Measurements from ENCODE around the gene SLC28A1. TPM values are rescaled to one million over a fixed set of nuclear protein-coding genes. Genes with fewer than 3 reads are reported as not detected.

Gene SLC28A1
- polyA plus RNA-seq, 1 of the 3 experiments (the other 2 are of a cell fraction): not detected

DNA sequence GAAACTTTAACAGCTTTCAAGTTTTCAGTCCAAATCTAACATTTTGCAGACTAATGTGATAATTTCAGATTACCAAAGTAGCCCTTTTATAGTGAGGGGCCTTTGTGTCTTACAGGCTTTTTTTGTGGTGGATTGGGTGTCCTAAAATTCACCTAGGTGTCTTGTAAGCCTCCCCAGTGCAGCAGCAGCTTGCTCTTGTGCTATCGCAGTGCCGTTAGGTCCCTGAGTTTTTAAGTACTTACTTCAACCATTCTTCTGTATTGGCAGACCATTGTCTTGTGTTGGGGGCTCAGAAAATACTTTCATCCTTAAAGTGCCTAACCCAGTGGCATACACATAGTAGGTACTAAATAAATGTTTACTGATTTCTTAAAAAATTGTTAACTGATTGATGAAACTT lies 99.2 kb downstream of the SLC28A1 start:
- 93% methylated on average over 2 of the region's 2 CpGs for WGBS (ENCODE audit: low lambda C conversion rate)
- H3K79me2 ChIP-seq (ENCODE audit: insufficient read depth): peaks cover 66% of the 10 kb centered on the region
- ChIA-PET POLR2A (no interaction called here), CTCF (interaction anchor here (1.4 to 1.9 kb wide), 2 partner anchors 19 to 31 kb away, joined by 3 to 4 read pairs; no protein-coding TSS in a partner anchor)
- no peaks in the 10 kb centered on the region for H3F3A ChIP-seq (replicated peaks; ENCODE audit: insufficient read depth)
- DNase-seq: no peak
- no peaks in the 10 kb centered on the region for H3K9me2 ChIP-seq
- H3K27ac ChIP-seq (ENCODE audit: low read depth in 2 of 2, low read length in 1 of 2): no peak overlapping the region
- H3K4me2 ChIP-seq: peak overlapping the region; percentile 82
- no peak overlapping the region for H2AFZ ChIP-seq (ENCODE audit: low read depth)
- H3K4me3 ChIP-seq (ENCODE audit: low read depth in 2 of 2, low read length in 1 of 2): peak overlapping the region in 1 of 2 experiments; percentile 87; a peak in 1 of 4 replicates
- H4K20me1 ChIP-seq (ENCODE audit: insufficient read depth): peaks cover 26% of the 10 kb centered on the region; the same call in 1 of the 2 replicates
- no peaks in the 10 kb centered on the region for H3K9me3 ChIP-seq
- H3K9ac ChIP-seq: 0 out of 2 replicates have a peak overlapping the region, but pooled peaks have one; percentile 80
- peaks cover 0 to 9% of the 10 kb centered on the region in 2 experiments; a peak in 3 of 4 replicates for H3K4me1 ChIP-seq (ENCODE audit: control insufficient read depth in 1 of 2, insufficient read depth in 2 of 2, low read depth in 1 of 2, low read length in 1 of 2)
- H3K36me3 ChIP-seq (replicated peaks in 1 of 2; ENCODE audit: control insufficient read depth in 1 of 2, insufficient read depth in 2 of 2, low read length in 1 of 2): no peaks in the 10 kb centered on the region
- TF ChIP-seq JUND (IDR thresholded peaks at IDR 0.05) (no peak), GABPA (IDR thresholded peaks at IDR 0.05; ENCODE audit: low read depth) (no peak), NFIC (IDR thresholded peaks at IDR 0.05; ENCODE audit: borderline replicate concordance) (no peak), YY1 (IDR thresholded peaks at IDR 0.05; ENCODE audit: low read depth) (no peak), NRF1 (IDR thresholded peaks at IDR 0.05; ENCODE audit: low read depth, low read length) (no peak)
- TF ChIP-seq, protein P1, sequence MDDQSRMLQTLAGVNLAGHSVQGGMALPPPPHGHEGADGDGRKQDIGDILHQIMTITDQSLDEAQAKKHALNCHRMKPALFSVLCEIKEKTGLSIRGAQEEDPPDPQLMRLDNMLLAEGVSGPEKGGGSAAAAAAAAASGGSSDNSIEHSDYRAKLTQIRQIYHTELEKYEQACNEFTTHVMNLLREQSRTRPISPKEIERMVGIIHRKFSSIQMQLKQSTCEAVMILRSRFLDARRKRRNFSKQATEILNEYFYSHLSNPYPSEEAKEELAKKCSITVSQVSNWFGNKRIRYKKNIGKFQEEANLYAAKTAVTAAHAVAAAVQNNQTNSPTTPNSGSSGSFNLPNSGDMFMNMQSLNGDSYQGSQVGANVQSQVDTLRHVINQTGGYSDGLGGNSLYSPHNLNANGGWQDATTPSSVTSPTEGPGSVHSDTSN (IDR thresholded peaks at IDR 0.05): no peak
- TF ChIP-seq, protein P2, sequence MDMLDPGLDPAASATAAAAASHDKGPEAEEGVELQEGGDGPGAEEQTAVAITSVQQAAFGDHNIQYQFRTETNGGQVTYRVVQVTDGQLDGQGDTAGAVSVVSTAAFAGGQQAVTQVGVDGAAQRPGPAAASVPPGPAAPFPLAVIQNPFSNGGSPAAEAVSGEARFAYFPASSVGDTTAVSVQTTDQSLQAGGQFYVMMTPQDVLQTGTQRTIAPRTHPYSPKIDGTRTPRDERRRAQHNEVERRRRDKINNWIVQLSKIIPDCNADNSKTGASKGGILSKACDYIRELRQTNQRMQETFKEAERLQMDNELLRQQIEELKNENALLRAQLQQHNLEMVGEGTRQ (IDR thresholded peaks at IDR 0.05; ENCODE audit: borderline replicate concordance, low read depth, low read length): no peak
- TF ChIP-seq, protein P3, sequence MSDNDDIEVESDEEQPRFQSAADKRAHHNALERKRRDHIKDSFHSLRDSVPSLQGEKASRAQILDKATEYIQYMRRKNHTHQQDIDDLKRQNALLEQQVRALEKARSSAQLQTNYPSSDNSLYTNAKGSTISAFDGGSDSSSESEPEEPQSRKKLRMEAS (IDR thresholded peaks at IDR 0.05; ENCODE audit: low read depth): no peak
- H3K27me3 ChIP-seq (ENCODE audit: insufficient read depth): no peaks in the 10 kb centered on the region

DNA sequence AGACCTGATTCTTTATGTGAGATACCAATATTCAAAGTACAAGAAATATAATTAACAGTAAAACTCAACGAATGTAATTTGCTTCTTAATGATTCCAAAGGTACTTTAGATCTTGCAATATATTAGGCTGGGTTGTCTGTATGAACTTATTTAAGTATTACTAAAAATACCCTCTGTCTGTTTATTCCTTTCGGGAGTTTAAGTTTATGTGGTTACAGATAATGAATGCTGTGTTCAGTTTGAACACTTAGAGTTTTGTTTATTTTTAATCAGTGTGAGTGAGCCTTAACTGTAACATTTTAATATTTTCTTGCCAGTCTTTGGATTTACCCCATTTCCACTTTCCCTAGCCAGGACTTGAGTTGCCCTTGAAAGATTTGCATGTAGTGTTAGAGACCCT lies 100.7 kb downstream of the SLC28A1 start:
- Histone ChIP-seq H2AFZ (ENCODE audit: low read depth) (no peak overlapping the region), H4K20me1 (ENCODE audit: insufficient read depth) (peaks cover 27% of the 10 kb centered on the region; the same call in 1 of the 2 replicates), H3K9ac (no peak overlapping the region), H3K27ac (ENCODE audit: low read depth in 2 of 2, low read length in 1 of 2) (no peak overlapping the region), H3K79me2 (ENCODE audit: insufficient read depth) (peaks cover 78% of the 10 kb centered on the region), H3K4me3 (ENCODE audit: low read depth in 2 of 2, low read length in 1 of 2) (no peak overlapping the region), H3K9me2 (no peaks in the 10 kb centered on the region), H3K4me1 (ENCODE audit: control insufficient read depth in 1 of 2, insufficient read depth in 2 of 2, low read depth in 1 of 2, low read length in 1 of 2) (peaks cover 0 to 9% of the 10 kb centered on the region in 2 experiments; a peak in 3 of 4 replicates), H3K9me3 (no peaks in the 10 kb centered on the region), H3K27me3 (ENCODE audit: insufficient read depth) (no peaks in the 10 kb centered on the region), H3F3A (replicated peaks; ENCODE audit: insufficient read depth) (no peaks in the 10 kb centered on the region), H3K36me3 (replicated peaks in 1 of 2; ENCODE audit: control insufficient read depth in 1 of 2, insufficient read depth in 2 of 2, low read length in 1 of 2) (no peaks in the 10 kb centered on the region), H3K4me2 (no peak overlapping the region)
- POLR2A ChIA-PET: no interaction called here
- no peak for DNase-seq
- WGBS (ENCODE audit: low lambda C conversion rate): 82% methylated on average over 2 of the region's 2 CpGs
- CTCF ChIA-PET: no interaction called here
- TF ChIP-seq ELF1 (IDR thresholded peaks at IDR 0.05): no peak
- no peak for TF ChIP-seq TAF1 (IDR thresholded peaks at IDR 0.05; ENCODE audit: borderline replicate concordance, low read depth, low read length)
- no peak for TF ChIP-seq FOXJ3 (CRISPR knock-in tag; IDR thresholded peaks at IDR 0.05)
- TF ChIP-seq RAD21 (IDR thresholded peaks at IDR 0.05; ENCODE audit: low read length): no peak
- TF ChIP-seq YY1 (IDR thresholded peaks at IDR 0.05; ENCODE audit: low read depth): no peak
- TF ChIP-seq, protein P4, sequence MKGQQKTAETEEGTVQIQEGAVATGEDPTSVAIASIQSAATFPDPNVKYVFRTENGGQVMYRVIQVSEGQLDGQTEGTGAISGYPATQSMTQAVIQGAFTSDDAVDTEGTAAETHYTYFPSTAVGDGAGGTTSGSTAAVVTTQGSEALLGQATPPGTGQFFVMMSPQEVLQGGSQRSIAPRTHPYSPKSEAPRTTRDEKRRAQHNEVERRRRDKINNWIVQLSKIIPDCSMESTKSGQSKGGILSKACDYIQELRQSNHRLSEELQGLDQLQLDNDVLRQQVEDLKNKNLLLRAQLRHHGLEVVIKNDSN (IDR thresholded peaks at IDR 0.05; ENCODE audit: borderline replicate concordance, low read depth): no peak
- TF ChIP-seq, protein P5, sequence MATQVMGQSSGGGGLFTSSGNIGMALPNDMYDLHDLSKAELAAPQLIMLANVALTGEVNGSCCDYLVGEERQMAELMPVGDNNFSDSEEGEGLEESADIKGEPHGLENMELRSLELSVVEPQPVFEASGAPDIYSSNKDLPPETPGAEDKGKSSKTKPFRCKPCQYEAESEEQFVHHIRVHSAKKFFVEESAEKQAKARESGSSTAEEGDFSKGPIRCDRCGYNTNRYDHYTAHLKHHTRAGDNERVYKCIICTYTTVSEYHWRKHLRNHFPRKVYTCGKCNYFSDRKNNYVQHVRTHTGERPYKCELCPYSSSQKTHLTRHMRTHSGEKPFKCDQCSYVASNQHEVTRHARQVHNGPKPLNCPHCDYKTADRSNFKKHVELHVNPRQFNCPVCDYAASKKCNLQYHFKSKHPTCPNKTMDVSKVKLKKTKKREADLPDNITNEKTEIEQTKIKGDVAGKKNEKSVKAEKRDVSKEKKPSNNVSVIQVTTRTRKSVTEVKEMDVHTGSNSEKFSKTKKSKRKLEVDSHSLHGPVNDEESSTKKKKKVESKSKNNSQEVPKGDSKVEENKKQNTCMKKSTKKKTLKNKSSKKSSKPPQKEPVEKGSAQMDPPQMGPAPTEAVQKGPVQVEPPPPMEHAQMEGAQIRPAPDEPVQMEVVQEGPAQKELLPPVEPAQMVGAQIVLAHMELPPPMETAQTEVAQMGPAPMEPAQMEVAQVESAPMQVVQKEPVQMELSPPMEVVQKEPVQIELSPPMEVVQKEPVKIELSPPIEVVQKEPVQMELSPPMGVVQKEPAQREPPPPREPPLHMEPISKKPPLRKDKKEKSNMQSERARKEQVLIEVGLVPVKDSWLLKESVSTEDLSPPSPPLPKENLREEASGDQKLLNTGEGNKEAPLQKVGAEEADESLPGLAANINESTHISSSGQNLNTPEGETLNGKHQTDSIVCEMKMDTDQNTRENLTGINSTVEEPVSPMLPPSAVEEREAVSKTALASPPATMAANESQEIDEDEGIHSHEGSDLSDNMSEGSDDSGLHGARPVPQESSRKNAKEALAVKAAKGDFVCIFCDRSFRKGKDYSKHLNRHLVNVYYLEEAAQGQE (IDR thresholded peaks at IDR 0.05; ENCODE audit: low read depth, low read length): no peak
- no peak for TF ChIP-seq FOSL2 (IDR thresholded peaks at IDR 0.05; ENCODE audit: borderline replicate concordance, low read depth)
- TF ChIP-seq SMC3 (IDR thresholded peaks at IDR 0.05; ENCODE audit: low read depth, low read length): no peak
- no peak for TF ChIP-seq NFIC (IDR thresholded peaks at IDR 0.05; ENCODE audit: borderline replicate concordance)
- no peak for TF ChIP-seq POLR2AphosphoS5 (IDR thresholded peaks at IDR 0.05; ENCODE audit: low read depth, low read length)
- no peak for TF ChIP-seq TCF12 (IDR thresholded peaks at IDR 0.05)
- no peak for TF ChIP-seq FOXM1 (IDR thresholded peaks at IDR 0.05; ENCODE audit: low read depth)

Data from SK-N-SH (cell line).